BLaER1 treated with 17β-estradiol and CSF1 and Interleukin-3, amounts not matched to agents 10 nM and 100 nM (cell line): Measurements from ENCODE around the gene PRKAR2A.
"Not testable (repeated sequence)": the region's sequence is repeated elsewhere in the genome, so short reads cannot be mapped to it uniquely, and the experiment has no call there.

Experiments
- H3K27ac ChIP-seq, 11 experiments: shearing (Covaris generic); formaldehyde crosslinking; 2 replicates each; pipeline ENCODE4 v1.8.1; 2022
- H3K27me3 ChIP-seq, 11 experiments: shearing (Covaris generic); formaldehyde crosslinking; 2 replicates each; pipeline ENCODE4 v1.8.1; 2022
- H3K36me3 ChIP-seq, 11 experiments: shearing (Covaris generic); formaldehyde crosslinking; 2 replicates each; pipeline ENCODE4 v1.8.1; 2022
- H3K4me1 ChIP-seq, 10 experiments: shearing (Covaris generic); formaldehyde crosslinking; 2 replicates each; pipeline ENCODE4 v1.8.1; 2022
- H3K4me2 ChIP-seq, 11 experiments: shearing (Covaris generic); formaldehyde crosslinking; 2 replicates each; pipeline ENCODE4 v1.8.1; 2022
- H3K4me3 ChIP-seq, 10 experiments: shearing (Covaris generic); formaldehyde crosslinking; 2 replicates each; pipeline ENCODE4 v1.8.1; 2022
- H3K9ac ChIP-seq, 11 experiments: shearing (Covaris generic); formaldehyde crosslinking; 2 replicates each; pipeline ENCODE4 v1.8.1; 2022
- H3K9me3 ChIP-seq, 11 experiments: shearing (Covaris generic); formaldehyde crosslinking; replicated peaks in 1 of 11; 2 replicates each; pipeline ENCODE4 v1.8.1; 2022
- H4K20me1 ChIP-seq, 11 experiments: shearing (Covaris generic); formaldehyde crosslinking; 2 replicates each; pipeline ENCODE4 v1.8.1; 2022
- Cebpa-rat ChIP-seq, 11 experiments: shearing (Covaris generic); IDR thresholded peaks; 2 replicates each; pipeline ENCODE4 v1.8.1; 2022

Gene PRKAR2A

DNA sequence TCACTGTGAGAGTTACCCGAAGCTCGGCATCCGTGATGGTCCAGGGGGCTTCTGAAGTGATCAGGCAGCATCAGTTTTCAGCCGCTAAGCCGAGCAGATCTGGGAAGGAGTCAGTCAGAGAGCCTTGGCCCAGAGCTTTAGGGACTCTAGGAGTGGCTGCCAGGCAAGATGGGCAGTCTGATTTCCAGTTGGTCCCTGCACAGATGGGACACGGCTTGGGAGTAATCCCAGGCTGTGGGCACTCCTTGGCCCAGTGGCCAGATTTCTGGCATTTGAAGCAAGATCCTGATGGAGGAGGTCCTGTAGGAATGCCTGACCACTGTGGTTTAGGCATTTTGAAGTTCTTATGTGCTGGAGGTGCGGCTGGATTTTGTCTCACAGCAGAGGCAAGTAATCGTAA lies 120.2 kb downstream of the PRKAR2A start:
- Histone ChIP-seq H3K36me3 (no peaks in the 10 kb centered on the region), H3K27me3 (no peaks in the 10 kb centered on the region), H3K4me1 (no peaks in the 10 kb centered on the region), H3K27ac (no peak overlapping the region), H3K4me2 (no peak overlapping the region), H4K20me1 (no peaks in the 10 kb centered on the region), H3K9ac (no peak overlapping the region), H3K4me3 (no peak overlapping the region), H3K9me3 (peaks cover 7 to 21% (median 16%) of the 10 kb centered on the region in 11 experiments)
- TF ChIP-seq Cebpa-rat (IDR thresholded peaks at IDR 0.05): no peak

DNA sequence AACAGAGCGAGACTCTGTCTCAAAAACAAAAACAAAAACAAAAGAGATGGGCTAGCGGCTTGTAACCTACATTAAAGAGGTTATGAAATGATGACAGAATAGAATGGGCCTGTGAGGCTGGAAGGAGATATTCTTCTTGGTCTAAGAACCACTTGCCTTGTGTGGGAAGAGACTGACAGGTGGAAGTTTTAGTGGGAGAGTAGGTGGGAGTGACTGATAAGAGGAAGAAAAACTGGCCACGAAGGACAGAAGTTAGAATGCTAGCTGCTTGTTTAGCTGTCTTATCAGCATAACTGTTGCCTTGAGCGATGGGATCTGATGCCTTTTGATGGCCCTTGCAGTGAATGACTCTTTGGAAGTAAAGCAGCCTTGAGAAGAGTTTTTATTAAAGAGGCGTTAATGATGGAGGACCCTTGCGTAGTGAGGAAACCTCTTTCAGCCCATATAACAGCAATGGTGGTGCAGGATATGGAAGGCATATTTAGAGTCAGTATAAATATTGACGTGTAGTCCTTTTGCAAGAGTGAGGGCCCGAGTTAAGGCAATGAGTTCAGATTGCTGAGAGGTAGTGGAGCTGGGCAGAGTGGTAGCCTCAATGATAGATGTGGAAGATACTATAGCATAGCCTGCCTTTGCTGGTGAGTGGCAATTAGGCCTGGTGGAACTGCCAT lies 122.4 kb downstream of the PRKAR2A start:
- H4K20me1 ChIP-seq, H3K4me2 ChIP-seq, H3K4me1 ChIP-seq, H3K9ac ChIP-seq, H3K4me3 ChIP-seq, H3K36me3 ChIP-seq, H3K27ac ChIP-seq, H3K27me3 ChIP-seq: not testable (repeated sequence)
- H3K9me3 ChIP-seq: peaks cover 7 to 21% (median 16%) of the 10 kb centered on the region in 11 experiments

DNA sequence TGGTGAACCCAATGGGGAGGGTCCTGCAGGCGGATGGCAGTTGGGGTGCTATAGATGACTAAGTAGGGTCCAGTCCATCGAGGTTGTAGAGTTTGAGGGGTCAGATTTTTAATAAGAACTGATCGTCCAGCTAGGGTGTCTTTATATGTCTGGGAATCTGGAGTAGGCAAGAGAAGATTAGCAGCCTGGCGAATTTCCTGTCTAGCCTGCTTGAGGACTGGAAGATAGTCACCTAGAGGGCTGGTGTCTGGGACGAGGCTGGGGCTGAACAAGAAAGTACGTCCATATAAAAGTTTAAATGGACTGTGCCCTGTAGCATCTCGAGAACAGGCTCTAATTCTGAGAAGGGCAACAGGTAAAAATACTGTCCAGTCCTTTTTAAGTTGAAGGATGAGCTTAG lies 123.9 kb downstream of the PRKAR2A start:
- TF ChIP-seq Cebpa-rat (IDR thresholded peaks at IDR 0.05): no peak
- Histone ChIP-seq H3K27me3 (no peaks in the 10 kb centered on the region), H3K9ac (no peak overlapping the region), H3K36me3 (no peaks in the 10 kb centered on the region), H4K20me1 (no peaks in the 10 kb centered on the region), H3K4me1 (no peaks in the 10 kb centered on the region), H3K4me2 (no peak overlapping the region), H3K4me3 (no peak overlapping the region), H3K27ac (no peak overlapping the region), H3K9me3 (peaks cover 7 to 21% (median 16%) of the 10 kb centered on the region in 11 experiments)

DNA sequence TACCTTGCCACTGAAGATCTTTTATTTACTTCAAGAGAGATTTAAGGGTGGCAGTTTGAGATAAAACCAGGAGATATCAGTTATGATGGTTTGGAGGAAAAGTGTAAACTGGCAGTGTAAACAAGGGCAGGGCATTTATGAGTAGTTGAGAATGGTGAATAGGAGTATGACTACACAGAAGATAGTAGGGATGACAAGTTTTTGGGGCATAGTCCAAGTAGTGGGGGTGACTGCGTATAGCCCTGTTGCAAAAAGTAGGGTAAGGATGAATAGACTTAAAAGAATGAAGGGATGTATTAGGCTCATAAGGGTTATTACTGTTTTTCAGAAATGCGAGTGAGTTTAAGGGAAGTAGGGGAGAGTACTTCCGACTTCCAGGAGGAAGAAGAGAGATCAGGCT lies 124.4 kb downstream of the PRKAR2A start:
- not testable (repeated sequence) for H3K4me2 ChIP-seq, H3K27ac ChIP-seq, H3K9ac ChIP-seq, H3K4me1 ChIP-seq, H3K36me3 ChIP-seq, H3K27me3 ChIP-seq, H3K4me3 ChIP-seq, H4K20me1 ChIP-seq
- H3K9me3 ChIP-seq: peaks cover 7 to 21% (median 16%) of the 10 kb centered on the region in 11 experiments

DNA sequence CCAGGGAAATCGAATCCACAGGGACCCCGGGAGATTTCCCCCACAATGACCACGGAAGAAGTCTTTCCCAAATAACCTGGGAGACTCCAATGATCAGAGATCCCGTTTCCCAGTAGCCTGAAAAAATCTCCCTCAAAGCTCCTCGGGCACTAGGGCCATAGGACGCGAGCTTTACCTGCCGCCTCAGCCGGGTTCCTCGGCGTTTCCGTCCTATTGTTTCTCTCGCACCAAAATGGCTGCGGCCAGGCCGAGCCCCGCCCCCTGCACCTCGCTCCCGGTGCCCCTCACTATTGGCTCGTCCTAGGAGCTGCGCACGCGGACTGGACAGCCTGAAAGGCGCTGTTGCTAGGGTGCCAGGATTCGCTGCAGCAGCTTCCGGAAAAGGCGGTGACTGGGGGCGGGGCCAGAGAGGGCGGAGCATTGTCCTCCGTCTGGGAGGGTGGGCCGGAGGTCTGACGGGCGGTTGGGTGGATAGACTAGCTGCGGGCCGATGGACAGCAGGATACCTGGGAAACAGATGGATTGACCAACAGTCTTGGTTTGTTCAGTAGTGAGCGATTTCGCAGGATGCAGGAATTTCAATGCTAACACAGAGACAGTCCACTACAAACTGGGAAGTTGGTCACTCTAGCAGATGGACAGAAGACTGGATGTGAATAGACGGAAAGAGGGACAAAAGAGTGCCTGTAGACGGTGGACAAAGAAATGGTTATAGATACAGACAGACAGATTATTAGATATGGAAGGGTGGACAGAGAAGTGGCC lies 130.5 kb downstream of the PRKAR2A start, which contains the start of gene IP6K2:
Gene IP6K2, minus strand, starts transcription at position 240 of the 765 bp plus-strand sequence. CDS start 21,930 bp downstream, outside the sequence.
- Histone ChIP-seq H3K4me3 (peak within 1 kb of the TSS; percentile 86 to 99 (median 96)), H3K4me2 (peak within 1 kb of the TSS; percentile 76 to 95 (median 84)), H3K27ac (peak within 1 kb of the TSS; percentile 90 to 99 (median 98)), H4K20me1 (peaks cover 21 to 40% (median 35%) of the 10 kb centered on the region in 11 experiments; a peak in 21 of 22 replicates), H3K9me3 (no peaks in the 10 kb centered on the region), H3K9ac (peak within 1 kb of the TSS; percentile 92 to 100 (median 98)), H3K27me3 (no peaks in the 10 kb centered on the region), H3K36me3 (peaks cover 21 to 34% (median 33%) of the 10 kb centered on the region in 11 experiments), H3K4me1 (peaks cover 32 to 40% (median 35%) of the 10 kb centered on the region in 10 experiments)
- TF ChIP-seq Cebpa-rat (IDR thresholded peaks at IDR 0.05): no peak

DNA sequence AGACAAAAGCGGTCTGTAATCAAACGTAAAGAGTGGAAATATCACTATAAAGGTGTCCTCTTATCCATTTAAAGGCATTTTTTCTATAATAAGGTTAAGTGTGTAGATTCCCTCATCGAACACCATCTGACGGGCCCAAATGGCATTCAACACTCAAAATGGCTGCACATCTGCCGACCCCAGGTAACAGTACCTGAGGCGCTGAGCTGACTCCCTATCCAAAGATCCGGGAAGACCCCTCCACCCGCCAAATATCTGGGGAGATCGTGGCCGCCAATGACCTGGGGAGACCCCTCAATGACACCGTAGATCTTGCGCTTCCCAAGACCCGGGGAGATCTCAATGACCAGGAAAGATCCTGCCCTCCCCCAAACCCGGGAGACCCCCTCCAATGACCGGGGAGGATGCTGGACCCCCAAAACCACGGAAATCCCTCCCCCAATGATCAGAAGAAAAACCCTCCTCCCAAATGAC lies 131.1 kb downstream of the PRKAR2A start:
- Histone ChIP-seq H3K9me3 (no peaks in the 10 kb centered on the region), H3K9ac (peak overlapping the region; percentile 92 to 100 (median 98)), H4K20me1 (peaks cover 27 to 46% (median 41%) of the 10 kb centered on the region in 11 experiments; a peak in 21 of 22 replicates), H3K27me3 (no peaks in the 10 kb centered on the region), H3K4me2 (peak overlapping the region; percentile 76 to 95 (median 84)), H3K27ac (peak overlapping the region; percentile 90 to 99 (median 98)), H3K4me1 (peaks cover 38 to 45% (median 40%) of the 10 kb centered on the region in 10 experiments), H3K4me3 (peak overlapping the region; percentile 86 to 99 (median 96)), H3K36me3 (peaks cover 26 to 41% (median 38%) of the 10 kb centered on the region in 11 experiments)
- no peak for TF ChIP-seq Cebpa-rat (IDR thresholded peaks at IDR 0.05)

DNA sequence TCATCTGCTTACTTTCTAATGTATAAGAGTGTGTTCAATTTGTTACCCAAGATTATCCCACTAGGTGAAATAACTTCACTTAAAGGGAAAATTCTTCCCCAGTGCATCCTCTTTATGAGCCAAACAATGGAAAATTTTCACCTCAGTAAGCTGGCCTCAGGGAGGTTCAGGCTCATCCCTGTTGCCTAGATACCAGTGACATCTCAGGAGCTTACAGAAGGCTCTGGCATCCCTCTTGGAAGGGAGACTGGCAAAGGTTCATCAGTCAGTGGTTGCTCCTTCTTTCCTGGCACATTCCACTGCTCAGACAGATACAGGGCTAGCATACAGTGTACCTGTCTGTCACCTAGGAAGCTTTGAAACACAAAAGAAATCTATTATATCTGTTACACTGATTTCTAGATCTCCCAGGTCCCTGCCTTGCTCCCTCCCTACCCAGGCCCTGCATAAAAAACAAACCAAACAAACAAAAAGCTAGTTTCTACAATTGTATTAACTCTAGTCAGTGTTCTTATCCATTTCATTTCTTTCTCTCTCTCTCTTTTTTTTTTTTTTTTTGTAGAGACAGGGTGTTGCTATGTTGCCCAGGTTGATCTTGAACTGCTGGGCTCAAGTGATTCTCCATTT lies 132.4 kb downstream of the PRKAR2A start:
- peaks cover 45 to 57% (median 52%) of the 10 kb centered on the region in 10 experiments for H3K4me1 ChIP-seq
- TF ChIP-seq Cebpa-rat (IDR thresholded peaks at IDR 0.05): no peak
- H3K9ac ChIP-seq: peak overlapping the region; percentile 92 to 100 (median 98); a peak in 20 of 22 replicates
- no peaks in the 10 kb centered on the region for H3K9me3 ChIP-seq
- peak overlapping the region; percentile 86 to 99 (median 96) for H3K4me3 ChIP-seq
- H4K20me1 ChIP-seq: peaks cover 40 to 59% (median 54%) of the 10 kb centered on the region in 11 experiments; a peak in 21 of 22 replicates
- peak overlapping the region in 3 of 11 experiments; percentile 96 to 99 (median 98); a peak in 4 of 22 replicates for H3K27ac ChIP-seq
- no peaks in the 10 kb centered on the region for H3K27me3 ChIP-seq
- peaks cover 39 to 53% (median 51%) of the 10 kb centered on the region in 11 experiments for H3K36me3 ChIP-seq
- peak overlapping the region; percentile 76 to 95 (median 84) for H3K4me2 ChIP-seq

DNA sequence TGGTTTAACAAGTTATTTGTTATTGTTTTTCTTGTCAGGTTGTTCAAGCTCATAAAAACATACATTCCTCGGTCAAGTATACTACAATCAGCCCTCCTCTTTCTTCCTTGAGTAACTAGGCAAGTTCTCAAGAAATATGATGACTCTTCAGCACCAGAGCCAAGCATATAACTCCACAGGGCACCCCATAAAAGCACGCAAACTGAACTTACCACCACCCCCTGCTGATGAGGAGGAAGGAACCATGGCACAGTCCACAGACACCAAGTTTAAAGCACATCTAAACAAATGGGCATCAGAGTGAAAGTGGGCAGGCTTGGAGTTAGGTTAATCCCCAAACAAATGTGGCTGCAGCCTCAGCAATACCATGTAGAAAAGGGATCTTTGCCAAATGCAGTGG lies 135.9 kb downstream of the PRKAR2A start:
- Histone ChIP-seq H3K4me1 (peaks cover 65 to 73% (median 69%) of the 10 kb centered on the region in 10 experiments), H3K9me3 (no peaks in the 10 kb centered on the region), H3K4me2 (peak overlapping the region in 8 of 11 experiments; percentile 3 to 82 (median 42); a peak in 9 of 22 replicates), H3K27ac (no peak overlapping the region), H3K27me3 (no peaks in the 10 kb centered on the region), H3K9ac (no peak overlapping the region), H3K36me3 (peaks cover 69 to 89% (median 85%) of the 10 kb centered on the region in 11 experiments), H4K20me1 (peaks cover 75 to 94% (median 90%) of the 10 kb centered on the region in 11 experiments), H3K4me3 (no peak overlapping the region)
- TF ChIP-seq Cebpa-rat (IDR thresholded peaks at IDR 0.05): no peak
